GM19035 (cell line): ENCODE results near the gene SLC4A1.
"Not testable (repeated sequence)": the region's sequence is repeated elsewhere in the genome, so short reads cannot be mapped to it uniquely, and the experiment has no call there.

Source experiments
- ATAC-seq: cut with Tn5 transposase; IDR thresholded peaks from one replicate; pipeline ENCODE4 v1.9.1; 2021; ENCODE audit not compliant: unreplicated experiment

Gene SLC4A1

GRCh38 chr17:44257815-44258760 lies 9.8 kb downstream of the SLC4A1 start:
- no peak for ATAC-seq

DNA sequence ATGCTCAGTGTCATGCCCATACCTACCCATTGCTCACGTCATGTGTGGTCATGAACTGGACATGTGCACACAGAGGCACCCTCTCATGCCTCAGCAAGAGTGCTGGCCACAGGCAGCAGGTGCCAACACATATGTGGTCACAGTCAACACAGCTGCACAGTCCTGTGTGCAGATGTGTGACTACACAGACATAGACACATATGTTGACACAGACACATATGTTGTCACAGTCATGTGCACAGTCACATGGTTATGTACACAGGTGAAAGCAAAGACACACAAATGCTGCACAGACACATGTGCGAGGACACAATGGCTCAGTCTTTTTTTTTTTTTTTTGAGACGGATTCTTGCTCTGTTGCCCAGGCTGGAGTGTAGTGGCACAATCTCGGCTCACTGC lies 11.3 kb downstream of the SLC4A1 start:
- no peak for ATAC-seq

GRCh38 chr17:44255915-44256314 lies 12.0 kb downstream of the SLC4A1 start:
- no peak for ATAC-seq

DNA sequence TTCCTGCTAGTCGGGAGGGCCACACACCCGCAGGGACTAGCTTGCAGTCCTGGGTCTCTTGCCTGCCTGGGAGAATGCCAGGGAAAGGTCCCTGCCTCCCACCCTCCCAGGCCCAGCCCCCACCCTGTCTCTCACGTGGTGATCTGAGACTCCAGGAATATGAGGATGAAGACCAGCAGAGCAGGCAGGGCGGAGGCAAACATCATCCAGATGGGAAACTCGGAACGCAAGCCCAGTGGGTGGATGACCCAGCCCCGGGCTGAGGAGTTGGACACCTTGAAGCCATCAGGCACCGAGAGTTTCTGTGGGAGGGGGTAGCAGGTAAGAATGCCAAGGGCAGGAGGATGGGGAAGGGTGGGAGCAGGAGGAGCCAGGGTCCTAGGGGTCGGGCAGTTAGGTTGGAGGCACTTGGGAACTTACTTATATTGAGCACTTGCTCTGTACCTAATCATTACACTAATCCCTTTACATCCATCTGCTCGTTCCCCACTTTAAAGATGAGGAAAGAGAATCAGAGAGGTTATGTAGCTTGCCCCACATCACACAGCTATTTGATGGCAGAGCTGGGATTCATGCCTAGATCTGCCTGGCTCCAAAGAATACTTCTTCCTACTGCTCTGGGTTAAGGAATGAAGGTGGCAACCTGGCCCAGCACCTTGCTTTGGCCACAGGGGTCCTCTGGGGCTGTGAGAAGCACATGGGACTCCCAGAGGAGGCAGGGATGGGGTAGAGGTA lies 13.4 kb downstream of the SLC4A1 start:
- no peak for ATAC-seq

DNA sequence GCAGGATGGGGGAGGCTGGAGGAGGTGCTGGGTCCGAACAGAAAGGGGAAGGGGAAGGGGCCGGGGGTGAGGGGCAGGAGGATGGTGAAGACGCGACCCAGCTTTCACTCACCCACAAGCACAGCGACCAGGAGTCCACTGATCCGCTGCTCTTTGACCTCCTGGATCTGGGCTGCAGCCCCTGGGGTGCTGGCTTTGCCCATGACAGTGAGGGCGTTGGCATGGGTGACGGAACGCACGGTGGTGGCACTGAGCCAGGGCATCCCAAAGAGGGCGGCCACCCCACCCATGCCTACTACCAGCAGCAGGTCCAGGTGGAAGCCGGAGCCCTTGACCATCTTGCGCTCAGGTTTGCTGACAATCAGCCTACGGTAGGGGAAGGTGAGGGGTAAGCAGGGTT lies 14.9 kb downstream of the SLC4A1 start:
- ATAC-seq: no peak

DNA sequence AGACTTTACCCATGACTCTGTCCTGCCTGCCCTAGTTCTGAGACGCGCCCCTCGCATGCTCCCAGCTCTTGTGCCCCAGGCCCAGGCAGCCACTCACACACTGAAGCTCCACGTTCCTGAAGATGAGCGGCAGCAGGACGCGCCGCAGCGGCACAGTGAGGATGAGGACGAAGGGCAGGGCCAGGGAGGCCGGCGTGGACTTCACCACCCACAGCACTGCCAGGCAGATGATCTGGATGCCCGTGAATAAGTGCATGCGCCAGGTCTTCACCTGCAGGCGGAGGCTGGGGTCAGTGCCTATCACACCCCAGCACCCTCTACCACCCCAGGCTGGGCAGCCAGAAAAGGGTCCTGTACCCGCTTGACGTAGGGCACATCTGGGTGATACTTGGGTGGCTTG lies 16.9 kb downstream of the SLC4A1 start:
- ATAC-seq: no peak

- no peak for ATAC-seq
Measured at GRCh38 chr17:44249501-44250246, 18.3 kb downstream of the SLC4A1 start.

- ATAC-seq: no peak
Measured at GRCh38 chr17:44247876-44248736, 19.8 kb downstream of the SLC4A1 start.

GRCh38 chr17:44247440-44247841 lies 20.5 kb downstream of the SLC4A1 start:
- ATAC-seq: no peak

DNA sequence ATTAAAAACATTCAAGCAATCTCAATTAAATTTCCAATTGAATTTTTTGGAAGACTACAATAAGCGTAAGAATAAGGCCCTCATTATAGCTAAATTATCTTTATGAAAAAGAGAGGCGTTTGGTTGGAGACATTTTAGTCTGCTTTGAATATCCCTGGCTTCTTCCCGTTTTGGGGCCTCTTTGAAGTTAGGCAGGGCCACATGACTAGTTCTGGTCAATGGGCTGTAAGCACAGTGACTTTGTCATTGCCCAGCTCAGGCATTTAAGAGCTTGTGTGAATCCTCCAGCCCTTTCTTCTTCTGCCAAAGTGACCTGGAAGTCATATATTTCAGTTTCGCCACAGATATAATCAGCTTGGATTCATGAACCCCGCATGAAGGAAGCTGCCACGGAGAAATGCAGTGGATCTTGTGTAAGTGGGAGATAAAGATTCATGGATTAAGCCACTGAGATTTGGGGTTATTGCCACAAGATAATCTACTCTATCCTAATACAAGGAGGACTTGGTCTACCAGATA lies 26.8 kb downstream of the SLC4A1 start:
- no peak for ATAC-seq

- not testable (repeated sequence) for ATAC-seq
Measured at GRCh38 chr17:44237886-44238285, 30.0 kb downstream of the SLC4A1 start.

DNA sequence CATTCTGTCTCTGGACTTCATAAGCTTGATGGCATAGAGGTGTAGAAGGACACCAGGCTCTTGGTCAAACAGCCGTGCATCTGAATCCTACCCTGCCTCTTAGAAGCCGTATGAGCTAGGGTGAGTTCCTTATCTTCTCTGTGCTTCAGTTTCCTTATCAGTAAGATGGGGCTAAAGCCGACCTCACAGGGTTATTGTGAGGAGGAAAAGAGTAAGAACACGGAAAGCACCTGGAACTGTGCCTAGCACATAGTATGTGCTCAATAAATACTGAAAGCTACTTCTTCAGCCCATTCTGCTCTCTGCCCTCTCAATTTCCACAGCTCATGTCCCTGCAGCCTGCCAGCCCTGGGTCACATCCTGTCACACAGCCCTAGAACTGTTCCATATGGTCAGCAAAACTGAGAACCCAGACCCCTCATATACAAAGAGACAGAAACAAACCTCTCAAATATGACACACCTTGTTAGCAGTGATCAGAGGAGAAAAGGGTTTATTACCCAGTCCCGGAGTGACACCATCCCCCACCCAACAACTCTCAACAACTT lies 31.4 kb downstream of the SLC4A1 start:
- no peak for ATAC-seq

GRCh38 chr17:44235583-44235936 lies 32.4 kb downstream of the SLC4A1 start:
- no peak for ATAC-seq

GRCh38 chr17:44233582-44233981 lies 34.4 kb downstream of the SLC4A1 start:
- no peak for ATAC-seq

- no peak for ATAC-seq
Measured at GRCh38 chr17:44232061-44232460, 35.9 kb downstream of the SLC4A1 start.

- ATAC-seq: no peak
Measured at GRCh38 chr17:44230140-44230539, 37.8 kb downstream of the SLC4A1 start.

GRCh38 chr17:44229090-44229489 lies 38.8 kb downstream of the SLC4A1 start:
- ATAC-seq: no peak

DNA sequence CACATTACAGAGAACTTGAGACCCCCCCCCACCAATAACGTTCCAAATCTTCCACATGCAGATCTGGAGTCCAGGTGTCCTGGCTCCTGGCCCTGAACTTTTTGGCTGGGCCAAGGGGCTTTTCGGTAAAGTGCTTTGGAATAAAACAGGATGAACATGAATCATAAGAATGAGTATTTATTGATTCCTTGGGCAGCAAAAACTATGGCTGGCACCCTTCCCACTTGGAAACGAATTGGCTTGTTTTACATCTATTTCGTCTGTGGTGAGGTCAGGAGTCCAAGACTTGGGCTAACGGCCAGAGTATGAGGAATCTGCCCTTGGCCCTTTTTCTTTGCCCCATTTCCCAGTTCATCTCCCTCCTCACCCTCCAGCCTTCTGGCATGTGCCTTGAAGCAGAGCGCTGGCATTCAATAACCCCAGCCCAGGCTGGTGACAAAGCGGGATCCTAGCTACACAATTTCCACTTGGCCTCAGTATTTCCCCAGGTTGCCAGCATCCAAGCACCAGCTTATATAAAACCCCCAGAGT lies 44.3 kb downstream of the SLC4A1 start:
- ATAC-seq: no peak

DNA sequence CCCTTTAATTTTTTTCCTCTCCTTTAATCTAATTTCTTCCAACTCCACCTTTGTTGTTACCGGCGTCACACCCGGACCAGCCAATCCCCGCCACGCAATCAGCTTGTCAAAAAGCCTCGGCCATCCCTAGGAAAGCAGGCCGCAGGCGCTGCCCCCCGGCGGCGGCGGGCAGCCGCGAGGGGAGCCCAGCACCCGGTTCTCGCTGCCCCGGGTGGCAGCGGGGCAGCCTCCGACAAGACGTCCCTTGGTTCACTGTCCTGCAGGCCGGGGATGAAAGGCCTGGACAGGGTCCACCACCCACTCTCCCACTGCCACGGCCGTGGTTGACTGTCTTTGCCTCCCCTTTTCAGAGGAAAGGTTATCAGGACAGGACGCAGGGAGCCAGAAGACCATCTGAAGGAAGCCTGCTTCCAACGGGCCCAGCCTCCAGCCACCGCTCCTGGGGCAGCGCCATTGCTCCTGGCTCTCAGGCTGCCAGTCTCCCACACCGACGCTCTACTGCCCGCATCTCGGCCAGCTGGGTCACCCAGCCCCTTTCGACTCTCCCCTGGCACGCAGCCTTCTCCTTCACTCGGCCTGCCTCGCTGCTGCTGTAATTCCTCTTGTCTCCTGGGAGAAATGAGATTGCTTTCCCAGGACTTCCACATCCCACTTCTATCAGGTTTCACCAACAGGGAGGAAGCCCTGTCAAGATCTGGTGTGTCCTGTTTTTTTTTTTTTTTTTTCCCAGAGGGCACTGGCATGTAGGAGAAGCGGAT lies 45.6 kb downstream of the SLC4A1 start:
- no peak for ATAC-seq
